Adrenal gland (tissue), 5 donors: ENCODE data around the gene KCNH1.

Experiments used
- POLR2A ChIP-seq, 2 donors: fragments of 450-650 bp; IDR thresholded peaks; one replicate each; pipeline ENCODE4 v1.6.1; 2017; ENCODE audit warnings: antibody characterized with exemption in 2 of 2, mild to moderate bottlenecking in 2 of 2, moderate library complexity in 1 of 2
- TF ChIP-seq, protein P1 (sequence below), 6 experiments: fragments of 450-650 bp in 4 of 6; fragments of 200-600 bp in 2 of 6; sonication (generic) in 1 of 6; IDR thresholded peaks; 1 replicate in 5 of 6; 2 replicates in 1 of 6; pipeline versions ENCODE4 v1.5.1 to v1.8.0; 2016 to 2021; ENCODE audit warnings: antibody characterized with exemption in 6 of 6, mild to moderate bottlenecking in 2 of 6, moderate library complexity in 1 of 6
- donor health status: DM: no; HTN: no; CAD: no.

DNA sequence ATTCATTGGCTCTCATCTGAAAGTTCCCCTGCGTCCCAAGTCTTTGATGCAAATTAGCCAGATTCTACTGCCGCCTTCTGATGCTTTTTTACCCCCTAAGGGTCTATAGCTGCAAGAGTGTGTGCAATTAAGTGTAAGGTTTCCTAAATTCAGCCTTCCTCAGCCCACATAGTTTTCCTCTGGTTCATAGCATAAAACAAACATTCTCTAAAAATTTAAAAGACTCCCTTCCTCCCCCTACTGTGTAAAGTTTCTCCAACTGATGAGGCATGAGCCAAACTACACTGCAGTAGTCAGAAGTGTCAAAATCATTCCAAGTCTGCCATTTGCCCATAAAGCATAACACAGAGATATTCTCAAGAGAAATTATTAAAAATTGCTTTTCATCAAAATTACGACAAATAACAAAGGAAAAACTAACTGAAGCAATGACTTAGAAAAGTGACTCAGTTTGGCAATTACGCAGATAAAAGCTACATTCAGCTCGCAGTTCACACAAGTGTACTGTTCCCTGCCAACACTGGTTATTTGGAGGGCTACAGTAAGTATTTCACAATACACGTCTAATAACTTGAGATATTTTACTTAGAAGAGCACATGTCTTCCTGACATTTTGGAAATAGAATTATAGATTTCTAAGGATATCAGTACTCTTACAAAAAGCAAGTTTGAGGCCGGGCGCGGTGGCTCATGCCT is 15.4 kb downstream of the KCNH1 start:
- TF ChIP-seq, protein P1, sequence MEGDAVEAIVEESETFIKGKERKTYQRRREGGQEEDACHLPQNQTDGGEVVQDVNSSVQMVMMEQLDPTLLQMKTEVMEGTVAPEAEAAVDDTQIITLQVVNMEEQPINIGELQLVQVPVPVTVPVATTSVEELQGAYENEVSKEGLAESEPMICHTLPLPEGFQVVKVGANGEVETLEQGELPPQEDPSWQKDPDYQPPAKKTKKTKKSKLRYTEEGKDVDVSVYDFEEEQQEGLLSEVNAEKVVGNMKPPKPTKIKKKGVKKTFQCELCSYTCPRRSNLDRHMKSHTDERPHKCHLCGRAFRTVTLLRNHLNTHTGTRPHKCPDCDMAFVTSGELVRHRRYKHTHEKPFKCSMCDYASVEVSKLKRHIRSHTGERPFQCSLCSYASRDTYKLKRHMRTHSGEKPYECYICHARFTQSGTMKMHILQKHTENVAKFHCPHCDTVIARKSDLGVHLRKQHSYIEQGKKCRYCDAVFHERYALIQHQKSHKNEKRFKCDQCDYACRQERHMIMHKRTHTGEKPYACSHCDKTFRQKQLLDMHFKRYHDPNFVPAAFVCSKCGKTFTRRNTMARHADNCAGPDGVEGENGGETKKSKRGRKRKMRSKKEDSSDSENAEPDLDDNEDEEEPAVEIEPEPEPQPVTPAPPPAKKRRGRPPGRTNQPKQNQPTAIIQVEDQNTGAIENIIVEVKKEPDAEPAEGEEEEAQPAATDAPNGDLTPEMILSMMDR (IDR thresholded peaks at IDR 0.05), result no peak
- no peak for TF ChIP-seq POLR2A (IDR thresholded peaks at IDR 0.05)
